GM12872 (cell line): Measurements from ENCODE around the gene PAX3.

ENCODE experiments used
- CTCF ChIP-seq: IDR thresholded peaks from 3 replicates; pipeline ENCODE4 v1.5.1; 2011; ENCODE audit warnings: low read depth, mild to moderate bottlenecking, low read length, moderate library complexity; ENCODE audit not compliant: insufficient read depth

The PAX3 gene

DNA sequence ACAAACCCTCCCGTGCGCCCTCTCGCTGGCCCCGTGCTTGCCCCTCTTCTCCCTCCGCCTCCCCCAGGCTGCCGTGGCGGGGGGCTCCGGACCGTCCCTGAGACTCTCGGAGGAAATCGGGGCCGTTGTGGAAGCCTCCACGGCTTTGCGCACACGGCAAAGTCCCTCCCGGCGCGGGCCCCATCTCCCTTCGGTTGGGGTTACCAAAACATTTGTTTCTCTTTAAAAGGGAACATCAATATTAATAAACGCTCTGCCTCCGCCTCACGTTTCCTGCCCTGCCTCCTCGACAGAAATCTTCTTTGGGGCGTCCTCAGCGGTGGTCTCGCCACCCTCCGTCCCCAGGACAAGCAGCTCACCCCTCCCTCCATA lies 3.8 kb downstream of the PAX3 start:
- TF ChIP-seq CTCF, result no peak

GRCh38 chr2:222293660-222294630 lies 4.9 kb downstream of the PAX3 start:
- TF ChIP-seq CTCF, result no peak

GRCh38 chr2:222292149-222293134 lies 6.4 kb downstream of the PAX3 start:
- no peak for TF ChIP-seq CTCF

DNA sequence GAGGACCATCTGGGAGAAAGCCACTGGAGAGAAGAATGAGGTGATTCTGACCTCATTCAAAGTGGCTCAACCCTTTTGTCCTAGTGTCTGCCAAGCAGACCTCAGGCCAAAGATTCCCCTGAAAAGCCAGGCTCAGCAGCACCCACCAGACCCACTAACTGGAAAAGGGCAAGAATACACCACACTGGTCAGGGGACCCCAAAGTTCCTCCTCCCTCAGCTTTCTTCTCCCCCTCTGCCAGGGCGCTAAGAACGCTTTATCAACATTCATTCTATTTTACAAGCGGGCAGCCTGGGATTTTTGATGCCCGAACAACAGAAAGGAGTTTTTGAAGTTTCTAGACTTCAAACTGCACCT lies 7.3 kb downstream of the PAX3 start:
- no peak for TF ChIP-seq CTCF

- TF ChIP-seq CTCF, result no peak
These were observed 7.9 kb downstream of the PAX3 start for GRCh38 chr2:222290736-222291484.

- no peak for TF ChIP-seq CTCF
These were observed 8.4 kb downstream of the PAX3 start for GRCh38 chr2:222290401-222290735.
